Fibroblast of peridontal ligament (primary cell): ENCODE data around the gene CEACAM6.
"Not testable (repeated sequence)": the region's sequence is repeated elsewhere in the genome, so short reads cannot be mapped to it uniquely, and the experiment has no call there.

Experiments
- DNase-seq: peaks from one replicate; pipeline ENCODE4 v3.0.0-alpha.2; 2010; ENCODE audit errors: extremely low read depth

CEACAM6 gene

DNA sequence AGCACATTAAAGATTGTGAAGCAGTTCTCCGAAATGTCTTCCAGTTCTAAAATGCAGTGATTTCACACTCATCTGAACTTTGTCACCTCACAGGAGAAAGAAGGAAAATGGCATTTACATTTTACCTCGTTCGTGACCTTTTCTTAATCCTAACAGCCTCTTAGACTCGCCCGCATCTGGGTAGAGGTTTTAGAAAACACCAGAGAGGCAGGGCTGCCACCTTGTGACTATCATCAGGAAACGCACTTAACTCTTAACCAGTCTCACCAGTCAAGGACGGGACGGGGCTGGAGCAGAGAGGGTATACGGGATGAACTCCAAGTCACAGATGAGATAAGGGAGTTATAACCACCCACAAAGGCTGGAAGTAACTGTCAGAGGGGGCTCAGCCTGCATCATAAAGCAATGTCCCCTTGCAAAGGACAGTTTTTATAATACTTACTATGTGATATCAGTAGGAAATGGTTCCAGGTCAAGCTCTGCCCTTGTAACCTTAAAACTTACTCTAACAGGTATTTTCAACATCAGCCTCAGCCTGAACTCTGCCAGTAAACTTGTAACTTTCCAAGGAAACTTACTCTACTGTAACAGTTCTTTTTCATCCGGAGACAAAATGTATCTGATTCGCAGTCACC, 8.6 kb upstream of the CEACAM6 start:
- peak; percentile 54 for DNase-seq

DNA sequence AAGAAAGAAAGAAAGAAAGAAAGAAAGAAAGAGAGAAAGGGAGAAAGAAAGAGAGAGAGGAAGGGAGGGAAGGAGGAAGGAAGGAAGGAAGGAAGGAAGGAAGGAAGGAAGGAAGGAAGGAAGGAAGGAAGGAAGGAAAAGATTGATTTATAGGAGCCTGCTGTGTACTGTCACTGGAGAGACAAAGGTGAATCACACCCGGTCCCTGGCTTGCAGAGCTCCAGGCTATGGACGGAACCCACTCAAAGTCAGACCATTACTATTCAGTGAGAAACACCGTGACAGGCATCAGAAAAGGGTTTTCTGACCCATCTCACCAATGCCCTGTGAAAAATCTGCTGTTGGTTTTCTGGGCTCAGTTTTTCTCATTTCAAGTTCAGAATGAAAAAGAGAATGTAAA, 7.3 kb upstream of the CEACAM6 start:
- no peak for DNase-seq

DNA sequence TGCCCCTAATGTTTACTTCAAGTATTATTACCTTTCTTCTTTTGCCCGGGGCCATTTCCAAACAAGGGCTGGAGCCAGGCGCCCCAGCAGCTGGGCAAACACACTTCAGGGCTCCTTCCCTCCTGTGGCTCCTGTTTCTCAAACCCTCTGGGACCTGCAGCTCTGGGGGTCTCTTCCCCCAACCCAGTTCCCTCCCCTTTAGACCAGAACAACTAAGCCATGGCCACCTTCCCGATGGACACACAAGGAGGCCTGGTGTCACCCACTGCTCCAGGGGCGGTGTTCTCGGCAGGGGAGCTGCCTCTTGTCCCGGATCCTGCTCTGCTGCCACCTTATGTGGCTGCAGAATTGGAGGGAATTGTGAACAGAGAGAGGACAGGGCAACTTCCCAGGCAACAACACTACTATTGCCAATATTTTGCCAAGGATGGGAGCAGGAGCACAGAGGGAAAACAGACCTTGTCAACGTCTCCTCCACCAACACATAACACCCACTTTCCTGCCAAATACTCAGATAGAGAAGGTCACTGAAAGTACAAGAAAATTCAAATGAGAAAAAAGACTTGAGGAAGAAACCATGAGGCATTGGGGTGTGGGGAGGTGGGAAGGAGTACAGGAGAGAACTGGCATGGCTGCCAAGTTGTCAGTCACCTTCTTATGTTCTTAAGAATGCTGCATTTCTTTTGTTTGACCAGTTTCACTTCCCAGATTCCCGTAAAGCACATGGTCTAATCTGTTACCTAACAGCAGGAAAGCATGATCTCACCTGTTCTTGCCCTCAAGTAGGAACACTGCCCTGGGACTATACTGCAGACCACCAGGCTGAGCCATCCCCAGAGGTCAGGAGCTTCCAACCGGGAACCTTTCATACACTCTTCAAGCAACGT, 4.8 kb upstream of the CEACAM6 start:
- not testable (repeated sequence) for DNase-seq

DNA sequence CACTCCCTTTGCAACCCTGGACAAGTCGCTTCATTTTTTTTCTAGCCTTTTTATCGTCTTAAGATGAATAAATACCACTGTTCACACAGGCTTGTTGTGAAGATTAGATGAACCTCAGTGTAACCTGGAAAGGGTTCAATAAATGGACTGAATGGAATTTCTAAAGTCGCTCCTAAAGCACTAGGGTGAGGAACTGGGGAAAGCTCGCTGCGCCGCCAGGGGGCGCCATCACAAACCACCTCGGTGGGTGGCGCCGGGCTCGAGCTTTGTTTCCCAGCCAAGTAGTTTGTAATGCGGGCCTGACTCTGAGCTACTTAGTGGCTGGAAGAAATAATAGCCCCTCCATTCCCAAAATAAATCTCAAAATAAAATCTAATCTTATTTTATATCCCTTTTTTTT, 2.2 kb upstream of the CEACAM6 start:
- no peak for DNase-seq

DNA sequence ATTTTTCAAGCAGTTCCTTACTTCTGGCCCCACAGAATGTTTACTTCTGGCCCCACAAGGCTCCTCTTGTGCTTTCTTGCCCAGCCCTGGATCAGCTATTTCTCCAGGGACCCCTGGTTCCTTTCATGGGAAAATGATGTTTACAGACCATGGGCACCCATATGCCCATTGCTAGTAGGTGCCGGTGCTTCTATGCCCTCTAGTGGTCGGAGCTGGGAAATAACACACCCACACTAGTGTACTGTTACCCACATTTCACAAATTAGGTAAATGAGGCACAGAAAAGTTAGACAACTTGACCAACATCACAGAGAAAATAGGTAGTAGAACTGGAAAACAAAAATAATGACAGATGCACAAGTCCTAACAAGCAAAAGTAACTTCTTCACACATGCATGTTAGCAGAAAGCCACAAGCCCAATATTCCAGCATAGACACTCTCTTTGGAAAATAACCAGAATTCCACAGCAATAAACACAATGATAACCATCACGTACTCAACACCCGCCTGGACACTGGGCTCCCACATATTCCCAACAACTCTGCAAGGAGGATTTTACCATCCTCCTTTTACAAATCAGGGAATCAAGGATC, 1.3 kb upstream of the CEACAM6 start:
- peak; percentile 12 for DNase-seq

DNA sequence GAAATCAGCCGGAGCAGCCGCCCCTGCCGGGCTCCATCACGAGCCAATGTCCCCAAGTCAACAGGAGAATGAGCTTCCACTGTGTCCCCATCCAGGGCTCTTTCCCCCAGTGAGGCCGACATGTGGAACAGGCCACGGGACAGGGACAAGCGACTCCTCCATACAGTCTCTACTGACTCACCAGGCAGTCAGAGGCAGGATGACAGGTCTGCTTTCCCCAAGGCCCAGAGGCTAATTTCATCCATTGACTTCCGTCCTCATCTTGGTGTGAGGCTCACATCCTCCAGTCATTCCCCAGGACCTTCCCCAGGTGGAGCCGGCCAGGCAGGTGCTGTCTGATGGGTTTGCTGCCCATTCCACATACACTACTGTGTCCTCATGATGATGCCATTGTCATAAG, 3.5 kb downstream of the CEACAM6 start:
- no peak for DNase-seq

DNA sequence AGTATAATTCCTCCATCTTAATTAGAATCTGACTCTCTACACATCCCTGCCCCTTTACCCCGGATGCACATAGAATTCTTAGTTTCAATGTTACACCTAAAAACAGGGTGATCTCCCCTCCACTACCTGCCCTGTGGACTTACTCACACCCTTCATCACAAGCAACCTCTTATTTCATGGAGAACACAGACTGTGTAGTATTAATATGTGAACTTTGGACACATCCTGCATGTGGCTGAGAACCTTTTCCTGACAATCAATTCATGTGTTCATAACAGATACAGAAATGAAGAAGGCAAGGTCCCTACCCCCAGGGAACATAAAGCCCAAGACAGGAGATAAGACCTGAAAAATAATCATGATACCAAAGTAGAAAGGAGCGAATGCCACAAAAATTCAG, 11.8 kb downstream of the CEACAM6 start:
- DNase-seq: no peak

DNA sequence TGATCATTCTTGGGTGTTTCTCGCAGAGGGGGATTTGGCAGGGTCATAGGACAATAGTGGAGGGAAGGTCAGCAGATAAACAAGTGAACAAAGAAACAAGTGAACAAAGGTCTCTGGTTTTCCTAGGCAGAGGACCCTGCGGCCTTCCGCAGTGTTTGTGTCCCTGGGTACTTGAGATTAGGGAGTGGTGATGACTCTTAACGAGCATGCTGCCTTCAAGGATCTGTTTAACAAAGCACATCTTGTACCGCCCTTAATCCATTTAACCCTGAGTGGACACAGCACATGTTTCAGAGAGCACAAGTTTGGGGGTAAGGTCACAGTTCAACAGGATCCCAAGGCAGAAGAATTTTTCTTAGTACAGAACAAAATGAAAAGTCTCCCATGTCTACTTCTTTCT, 12.8 kb downstream of the CEACAM6 start:
- DNase-seq: not testable (repeated sequence)

DNA sequence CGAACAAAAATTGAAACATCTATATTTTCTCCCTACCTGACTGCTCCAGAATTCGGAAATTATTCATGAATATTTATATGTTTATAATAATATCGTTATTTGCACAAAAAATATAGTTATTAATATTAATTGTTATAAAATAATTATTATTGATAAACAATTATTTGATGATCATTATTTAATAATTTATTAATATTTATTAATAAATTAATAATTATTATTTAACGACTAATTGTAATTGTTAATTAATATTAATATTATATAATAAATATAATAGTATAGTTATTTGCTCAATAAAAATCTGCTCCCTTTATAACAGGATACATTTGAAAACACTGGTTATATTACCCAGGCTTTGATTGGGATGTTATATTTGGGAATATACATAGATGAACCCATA, 14.3 kb downstream of the CEACAM6 start:
- DNase-seq: no peak

DNA sequence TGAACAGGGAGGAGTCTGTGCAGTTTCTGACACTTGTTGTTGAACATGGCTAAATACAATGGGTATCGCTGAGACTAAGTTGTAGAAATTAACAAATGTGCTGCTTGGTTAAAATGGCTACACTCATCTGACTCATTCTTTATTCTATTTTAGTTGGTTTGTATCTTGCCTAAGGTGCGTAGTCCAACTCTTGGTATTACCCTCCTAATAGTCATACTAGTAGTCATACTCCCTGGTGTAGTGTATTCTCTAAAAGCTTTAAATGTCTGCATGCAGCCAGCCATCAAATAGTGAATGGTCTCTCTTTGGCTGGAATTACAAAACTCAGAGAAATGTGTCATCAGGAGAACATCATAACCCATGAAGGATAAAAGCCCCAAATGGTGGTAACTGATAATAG, 16.1 kb downstream of the CEACAM6 start:
- DNase-seq: no peak

DNA sequence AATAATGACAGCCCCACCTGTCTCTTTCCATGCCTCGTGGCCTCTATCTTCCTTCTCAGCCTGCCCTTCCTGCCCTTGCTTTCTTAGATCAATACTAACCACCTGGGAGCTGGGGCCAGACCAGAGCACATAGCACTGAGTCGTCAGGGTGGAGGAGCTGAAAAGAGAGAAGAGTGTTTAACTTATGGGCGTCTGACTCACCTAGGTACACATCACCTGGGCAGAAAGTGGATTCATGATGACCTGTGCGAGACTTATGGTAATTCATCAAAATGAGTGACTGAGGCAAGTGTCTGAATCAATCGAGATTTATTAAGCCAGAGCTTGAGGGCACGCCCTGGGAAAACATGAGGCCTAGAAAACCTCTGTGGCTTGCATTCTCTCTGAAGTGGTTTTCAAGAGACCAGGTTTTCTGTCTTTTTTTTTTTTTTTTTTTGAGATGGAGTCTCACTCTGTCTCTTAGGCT, 19.2 kb downstream of the CEACAM6 start:
- DNase-seq: no peak

DNA sequence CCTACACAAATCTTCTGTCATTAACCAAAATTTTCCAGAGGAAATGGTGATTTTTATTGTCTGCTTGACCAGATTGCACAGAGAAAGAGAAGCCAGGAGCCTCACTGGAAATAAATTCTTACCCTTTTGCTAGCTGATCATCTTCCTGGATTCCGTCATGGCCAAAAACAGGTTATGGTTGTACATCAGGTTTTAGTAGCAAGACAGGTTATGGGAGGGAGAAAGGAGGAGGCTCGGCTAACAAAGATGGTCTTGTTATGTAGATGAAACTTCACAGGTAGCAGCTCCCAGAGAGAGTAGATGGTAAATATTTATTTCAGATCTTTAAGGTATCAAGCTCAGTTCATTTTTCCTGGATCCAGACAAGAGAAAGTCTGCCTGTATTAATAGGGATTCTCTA, 21.4 kb downstream of the CEACAM6 start:
- DNase-seq: no peak

DNA sequence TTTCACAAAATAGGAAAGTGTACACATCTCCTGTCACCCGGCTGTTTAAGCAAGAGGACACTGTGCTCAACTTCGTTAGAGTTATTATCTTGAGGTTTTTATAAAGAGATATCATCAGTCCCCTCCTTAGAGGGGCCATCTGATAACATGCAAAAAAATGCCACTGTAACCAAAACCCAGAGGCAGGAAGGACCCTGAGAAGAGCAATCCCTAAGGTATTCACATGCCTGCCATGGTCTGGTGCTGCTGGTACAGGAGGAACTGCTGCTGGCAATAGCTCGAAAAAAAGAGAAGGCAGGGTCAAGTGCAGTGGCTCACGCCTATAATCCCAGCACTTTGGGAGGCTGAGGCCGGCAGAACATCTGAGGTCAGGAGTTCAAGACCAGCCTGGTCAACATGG, 28.3 kb downstream of the CEACAM6 start:
- no peak for DNase-seq

DNA sequence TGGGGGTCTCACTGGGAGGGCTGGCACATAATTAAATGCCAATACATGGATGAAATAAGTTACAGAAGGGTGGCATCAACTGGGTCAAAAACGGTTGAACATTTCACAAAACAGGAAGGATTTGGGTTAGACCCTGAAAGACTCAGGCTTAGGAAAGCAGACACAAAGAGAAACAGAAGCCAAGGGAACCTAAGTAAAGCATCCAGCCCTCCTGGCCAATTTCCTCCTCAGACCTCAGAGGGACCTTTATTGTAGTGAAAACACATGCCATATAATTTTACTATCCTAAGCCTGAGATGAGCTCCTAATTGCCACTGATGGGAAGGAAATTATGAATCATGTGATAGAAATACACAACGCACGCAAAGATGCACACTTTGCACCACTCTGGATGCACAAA, 29.0 kb downstream of the CEACAM6 start:
- DNase-seq: no peak

DNA sequence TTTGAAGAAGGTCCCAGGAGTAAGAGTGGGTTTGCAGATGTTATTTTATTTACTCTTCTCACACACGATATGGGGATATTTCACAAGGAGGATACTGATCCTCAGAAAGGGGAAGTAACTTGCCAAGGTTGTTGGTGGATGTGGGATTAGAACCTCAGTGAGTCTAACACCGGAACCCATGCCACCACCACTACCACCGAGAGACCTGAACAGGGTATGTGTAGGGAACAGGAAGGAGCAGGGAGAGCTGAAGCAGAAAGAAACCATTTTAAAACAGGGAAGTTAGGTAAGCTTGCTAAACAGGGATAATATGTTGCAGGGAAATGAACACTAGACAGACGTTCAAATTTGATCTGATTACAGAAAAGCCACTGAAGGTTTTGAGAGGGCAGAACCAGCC, 29.4 kb downstream of the CEACAM6 start:
- DNase-seq: no peak

DNA sequence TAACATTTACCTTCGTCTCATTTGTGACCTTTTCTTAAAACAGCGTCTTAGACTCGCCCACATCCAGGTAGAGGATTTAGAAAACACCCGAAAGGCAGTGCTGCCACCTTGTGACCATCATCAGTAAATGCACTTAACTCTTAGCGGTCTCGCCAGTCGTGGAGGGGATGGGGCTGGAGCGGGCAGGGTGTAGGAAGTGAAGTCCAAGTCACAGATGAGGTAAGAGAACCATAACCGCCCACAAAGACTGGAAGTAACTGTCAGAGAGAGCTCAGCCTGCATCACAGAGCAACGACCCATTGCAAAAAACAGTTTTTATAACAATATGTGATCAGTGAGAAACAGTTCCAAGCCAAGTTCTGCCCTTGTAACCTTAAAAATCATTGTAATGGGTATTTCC, 30.3 kb downstream of the CEACAM6 start:
- peak; percentile 67 for DNase-seq

DNA sequence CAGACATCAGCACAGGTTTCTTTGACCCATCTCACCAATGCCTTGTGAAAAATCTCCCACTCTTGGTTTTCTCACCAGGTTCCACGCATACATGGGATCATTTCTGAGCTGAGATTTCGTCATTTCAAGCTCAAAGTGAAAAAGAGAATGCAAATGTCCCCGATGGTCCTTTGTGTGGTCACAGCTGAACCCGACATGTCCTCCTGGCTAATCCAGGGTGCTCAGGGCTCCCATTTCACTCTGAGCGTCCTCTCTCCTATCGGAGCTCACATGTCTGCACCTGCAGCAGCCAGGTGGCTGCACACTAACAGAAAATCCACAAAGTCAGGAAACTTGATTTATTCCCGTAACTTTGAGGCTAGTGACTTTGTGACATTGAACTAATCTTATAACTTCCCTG, 31.7 kb downstream of the CEACAM6 start:
- no peak for DNase-seq

DNA sequence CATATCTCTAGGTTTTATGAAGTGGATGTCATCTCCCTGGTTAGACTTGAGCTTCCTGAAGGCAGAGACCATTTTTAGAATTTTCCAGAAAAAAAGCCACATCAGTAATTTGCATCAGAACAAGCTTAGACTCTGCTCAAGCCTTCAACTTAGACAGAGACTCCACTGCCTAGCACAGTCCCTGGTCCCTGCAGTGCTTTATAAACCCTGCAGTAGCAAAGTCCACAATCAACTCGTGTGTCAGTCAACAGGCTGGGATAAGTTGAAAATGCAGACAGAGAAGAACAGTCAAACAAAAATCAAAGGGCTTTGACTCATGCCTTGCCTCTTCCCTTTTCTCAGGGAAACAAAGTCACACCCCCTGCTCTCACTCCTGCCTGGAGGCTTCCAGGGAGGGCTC, 33.2 kb downstream of the CEACAM6 start:
- not testable (repeated sequence) for DNase-seq

DNA sequence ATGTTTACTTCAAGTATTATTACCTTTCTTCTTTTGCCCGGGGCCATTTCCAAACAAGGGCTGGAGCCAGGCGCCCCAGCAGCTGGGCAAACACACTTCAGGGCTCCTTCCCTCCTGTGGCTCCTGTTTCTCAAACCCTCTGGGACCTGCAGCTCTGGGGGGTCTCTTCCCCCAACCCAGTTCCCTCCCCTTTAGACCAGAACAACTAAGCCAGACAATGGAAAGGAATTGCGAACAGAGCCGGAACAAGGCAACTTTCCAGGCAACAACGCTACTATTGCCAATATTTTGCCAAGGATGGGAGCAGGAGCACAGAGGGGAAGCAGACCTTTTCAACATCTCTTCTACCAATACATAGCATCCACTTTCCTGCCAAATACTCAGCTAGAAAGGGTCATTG, 33.7 kb downstream of the CEACAM6 start:
- not testable (repeated sequence) for DNase-seq

DNA sequence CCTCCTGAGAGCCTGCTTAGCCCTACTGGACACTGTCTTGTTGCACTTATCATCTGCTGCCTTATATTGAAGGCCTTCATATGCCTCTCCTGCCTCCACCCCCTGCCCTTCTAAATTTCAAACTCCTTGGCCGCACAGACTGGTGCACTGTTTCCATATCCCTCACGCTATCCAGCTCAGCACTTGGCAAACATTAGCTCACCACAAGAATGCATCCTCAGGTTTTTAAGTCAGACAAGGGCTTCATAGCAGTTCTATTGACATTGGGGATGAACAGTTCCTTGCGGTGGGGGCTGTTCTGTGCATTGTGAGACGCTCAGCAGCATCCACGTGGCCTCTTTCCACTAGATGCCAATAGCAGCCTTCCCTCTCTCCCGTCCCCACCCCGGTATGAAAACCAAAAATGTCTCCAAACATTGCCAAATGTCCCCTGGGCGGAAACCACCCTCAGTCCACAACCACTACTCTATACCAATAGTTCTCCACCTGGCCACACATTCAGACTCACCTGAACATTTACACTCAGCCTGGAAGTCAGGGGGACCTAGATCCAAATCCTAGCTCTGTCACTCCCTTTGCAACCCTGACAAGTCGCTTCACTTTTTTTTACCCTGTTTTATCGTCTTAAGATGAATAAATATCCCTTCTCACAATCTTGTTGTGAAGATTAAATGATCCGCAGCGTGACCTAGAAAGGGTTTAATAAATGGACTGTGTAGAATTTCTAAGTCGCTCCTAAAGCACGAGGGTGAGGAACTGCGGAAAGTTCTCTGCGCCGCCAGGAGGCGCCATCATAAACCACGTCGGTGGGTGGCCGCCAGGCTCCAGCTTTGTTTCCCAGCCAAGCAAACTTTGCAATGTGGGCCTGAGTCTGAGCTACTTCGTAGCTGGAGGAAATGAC, 37.4 kb downstream of the CEACAM6 start:
- DNase-seq: peak; percentile 70

DNA sequence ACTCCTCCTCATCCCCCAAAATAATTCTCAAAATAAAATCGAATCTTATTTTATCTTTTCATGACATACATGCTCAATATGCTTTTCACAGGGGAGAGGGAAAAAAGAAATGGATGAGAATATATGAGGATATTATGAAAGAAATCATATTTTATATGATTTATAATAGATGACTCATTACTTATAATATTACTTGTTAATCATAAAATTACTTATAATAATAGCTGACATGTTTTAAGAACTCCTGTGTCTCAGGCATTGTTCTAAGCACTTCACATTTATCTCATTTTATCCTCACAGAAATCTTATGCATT, 38.0 kb downstream of the CEACAM6 start:
- DNase-seq: no peak

DNA sequence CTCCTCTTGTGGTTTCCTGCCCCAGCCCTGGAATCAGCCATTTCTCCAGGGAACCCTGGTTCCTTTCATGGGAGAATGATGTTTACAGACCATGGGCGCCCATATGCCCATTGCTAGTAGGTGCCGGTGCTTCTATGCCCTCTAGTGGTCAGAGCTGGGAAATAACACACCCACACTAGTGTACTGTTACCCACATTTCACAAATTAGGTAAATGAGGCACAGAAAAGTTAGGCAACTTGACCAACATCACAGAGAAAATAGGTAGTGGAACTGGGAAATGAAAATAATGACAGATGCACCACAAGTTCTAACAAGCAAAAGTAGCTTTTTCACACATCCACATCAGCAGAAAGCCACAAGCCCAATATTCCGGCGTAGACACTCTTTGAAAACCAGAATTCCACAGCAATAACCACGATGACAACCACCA, 39.7 kb downstream of the CEACAM6 start:
- peak; percentile 31 for DNase-seq
